ENCODE data around the gene KLHL29. TPM values are rescaled to one million over a fixed set of nuclear protein-coding genes. Genes with fewer than 3 reads are reported as not detected.

Gene KLHL29
- total RNA-seq, 1 experiment from 2014 or later: 2.6 TPM

- no peak overlapping the region for H3K9ac ChIP-seq (ENCODE audit: low read length)
- H3F3A ChIP-seq (ENCODE audit: low read length, unreplicated experiment): no peaks in the 10 kb centered on the region
- no peak for DNase-seq
- no TSS peak for BruUV-seq (replicated peaks)
- no peak overlapping the region for H3K27ac ChIP-seq (ENCODE audit: low read length)
- no peaks in the 10 kb centered on the region for H3K9me3 ChIP-seq (ENCODE audit: low read length)
- peaks cover 24% of the 10 kb centered on the region for H3K27me3 ChIP-seq (ENCODE audit: low read length)
- H4K20me1 ChIP-seq (ENCODE audit: low read length): no peaks in the 10 kb centered on the region
- H3K79me2 ChIP-seq (ENCODE audit: low read length): no peaks in the 10 kb centered on the region
- CTCF ChIA-PET: no interaction called here
- H3K36me3 ChIP-seq (ENCODE audit: low read depth, low read length): no peaks in the 10 kb centered on the region
- no peak overlapping the region for H3K4me2 ChIP-seq (ENCODE audit: low read length)
- POLR2A ChIA-PET (ENCODE audit: unreplicated experiment): no interaction called here
- H3K9me2 ChIP-seq (replicated peaks; ENCODE audit: low read length): no peaks in the 10 kb centered on the region
- H2AFZ ChIP-seq (ENCODE audit: low read length): no peak overlapping the region
- no peak for ATAC-seq
- intact Hi-C loops (cut with micrococcal nuclease): no loop called here
- no peaks in the 10 kb centered on the region for H3K4me1 ChIP-seq (ENCODE audit: insufficient read depth, low read length)
- TF ChIP-seq EZH2 (IDR thresholded peaks at IDR 0.05; ENCODE audit: low read length, unreplicated experiment) (no peak), EZH2phosphoT487 (IDR thresholded peaks at IDR 0.05; ENCODE audit: borderline replicate concordance, low read length) (no peak), CTCF (conservative IDR thresholded peaks at IDR 0.05; ENCODE audit: low read depth, low read length) (no peak)
- H3K4me3 ChIP-seq (ENCODE audit: low read length): no peak overlapping the region
Measured at GRCh38 chr2:23356711-23357110, 28.3 kb upstream of the KLHL29 start.

- POLR2A ChIA-PET (ENCODE audit: unreplicated experiment): no interaction called here
Measured at GRCh38 chr2:23359631-23360567, 25.1 kb upstream of the KLHL29 start.

GRCh38 chr2:23360571-23361125 lies 24.3 kb upstream of the KLHL29 start:
- Histone ChIP-seq H3K4me1 (ENCODE audit: insufficient read depth, low read length) (no peaks in the 10 kb centered on the region), H3K9ac (ENCODE audit: low read length) (no peak overlapping the region), H3F3A (ENCODE audit: low read length, unreplicated experiment) (no peaks in the 10 kb centered on the region), H4K20me1 (ENCODE audit: low read length) (no peaks in the 10 kb centered on the region), H3K79me2 (ENCODE audit: low read length) (no peaks in the 10 kb centered on the region), H2AFZ (ENCODE audit: low read length) (no peak overlapping the region), H3K9me3 (ENCODE audit: low read length) (no peaks in the 10 kb centered on the region), H3K4me3 (ENCODE audit: low read length) (no peak overlapping the region), H3K27ac (ENCODE audit: low read length) (no peak overlapping the region), H3K9me2 (replicated peaks; ENCODE audit: low read length) (no peaks in the 10 kb centered on the region), H3K27me3 (ENCODE audit: low read length) (peaks cover 8% of the 10 kb centered on the region), H3K36me3 (ENCODE audit: low read depth, low read length) (no peaks in the 10 kb centered on the region), H3K4me2 (ENCODE audit: low read length) (no peak overlapping the region)
- ATAC-seq: no peak
- no TSS peak for BruUV-seq (replicated peaks)
- CTCF ChIA-PET: no interaction called here
- intact Hi-C loops (cut with micrococcal nuclease): loop anchor here (10.0 kb wide), 1 partner anchor 404 kb away; no protein-coding TSS in a partner anchor
- POLR2A ChIA-PET (ENCODE audit: unreplicated experiment): interaction anchor here (0.6 kb wide), 1 partner anchor 64 kb away, joined by 3 read pairs; no protein-coding TSS in a partner anchor
- DNase-seq: no peak
- TF ChIP-seq EZH2 (IDR thresholded peaks at IDR 0.05; ENCODE audit: low read length, unreplicated experiment) (no peak), EZH2phosphoT487 (IDR thresholded peaks at IDR 0.05; ENCODE audit: borderline replicate concordance, low read length) (no peak), CTCF (conservative IDR thresholded peaks at IDR 0.05; ENCODE audit: low read depth, low read length) (no peak)

More at GRCh38 chr2:23359631-23360567, 25.1 kb upstream of the KLHL29 start:
- Histone ChIP-seq H3K9ac (ENCODE audit: low read length) (no peak overlapping the region), H3K4me3 (ENCODE audit: low read length) (no peak overlapping the region), H3K4me1 (ENCODE audit: insufficient read depth, low read length) (no peaks in the 10 kb centered on the region), H3F3A (ENCODE audit: low read length, unreplicated experiment) (no peaks in the 10 kb centered on the region), H2AFZ (ENCODE audit: low read length) (no peak overlapping the region), H3K4me2 (ENCODE audit: low read length) (no peak overlapping the region), H4K20me1 (ENCODE audit: low read length) (no peaks in the 10 kb centered on the region), H3K79me2 (ENCODE audit: low read length) (no peaks in the 10 kb centered on the region), H3K9me3 (ENCODE audit: low read length) (no peaks in the 10 kb centered on the region), H3K27me3 (ENCODE audit: low read length) (peaks cover 12% of the 10 kb centered on the region), H3K36me3 (ENCODE audit: low read depth, low read length) (no peaks in the 10 kb centered on the region), H3K9me2 (replicated peaks; ENCODE audit: low read length) (no peaks in the 10 kb centered on the region), H3K27ac (ENCODE audit: low read length) (no peak overlapping the region)
- no peak for DNase-seq
- TF ChIP-seq EZH2phosphoT487 (IDR thresholded peaks at IDR 0.05; ENCODE audit: borderline replicate concordance, low read length): no peak
- no peak for ATAC-seq
- intact Hi-C loops (cut with micrococcal nuclease): loop anchor here (10.0 kb wide), 1 partner anchor 405 kb away; no protein-coding TSS in a partner anchor
- CTCF ChIA-PET: no interaction called here
- no TSS peak for BruUV-seq (replicated peaks)
